Heart left ventricle (tissue), 16 donors: Measurements from ENCODE around the gene EML6. TPM values are rescaled to one million over a fixed set of nuclear protein-coding genes. Genes with fewer than 3 reads are reported as not detected.

ENCODE experiments used
- ATAC-seq, 4 donors: fragments of 200-7000 bp; cut with Tn5 transposase; one replicate each; pipeline ENCODE4 v1.9.1; 2020 to 2022; ENCODE audit warnings: moderate library complexity in 4 of 4, mild to moderate bottlenecking in 3 of 4, moderate number of reproducible peaks in 1 of 4
- DNase-seq, 5 donors: peaks; one replicate each; pipeline ENCODE4 v3.0.0-alpha.2; 2020
- H3K27ac ChIP-seq, 12 donors: fragments of 200-600 bp; sonication (generic) in 4 of 12; one replicate each; pipeline versions ENCODE4 v1.5.0 to v1.8.0; 2016 to 2022; ENCODE audit warnings: mild to moderate bottlenecking in 2 of 12
- H3K27me3 ChIP-seq, 9 donors: fragments of 200-600 bp; sonication (generic) in 2 of 9; one replicate each; pipeline versions ENCODE4 v1.5.1 to v1.8.0; 2016 to 2022; ENCODE audit warnings: mild to moderate bottlenecking in 3 of 9
- H3K36me3 ChIP-seq, 9 donors: fragments of 200-600 bp; sonication (generic) in 2 of 9; one replicate each; pipeline versions ENCODE4 v1.5.0 to v1.8.0; 2018 to 2022; ENCODE audit warnings: mild to moderate bottlenecking in 2 of 9
- H3K4me1 ChIP-seq, 12 donors: fragments of 200-600 bp; sonication (generic) in 4 of 12; one replicate each; pipeline versions ENCODE4 v1.5.0 to v1.8.0; 2016 to 2022; ENCODE audit warnings: mild to moderate bottlenecking in 3 of 12
- H3K4me3 ChIP-seq, 12 donors: fragments of 200-600 bp; sonication (generic) in 4 of 12; one replicate each; pipeline versions ENCODE4 v1.5.0 to v1.8.0; 2017 to 2022; ENCODE audit warnings: mild to moderate bottlenecking in 9 of 12, moderate library complexity in 4 of 12
- H3K9me3 ChIP-seq, 12 donors: fragments of 200-600 bp; sonication (generic) in 4 of 12; one replicate each; pipeline versions ENCODE4 v1.5.0 to v1.8.0; 2016 to 2022; ENCODE audit warnings: mild to moderate bottlenecking in 1 of 12
- CTCF ChIP-seq, 12 donors: fragments of 200-600 bp; sonication (generic) in 4 of 12; IDR thresholded peaks; one replicate each; pipeline versions ENCODE4 v1.5.0 to v1.8.0; 2018 to 2022; ENCODE audit warnings: antibody characterized with exemption in 12 of 12, mild to moderate bottlenecking in 5 of 12
- POLR2A ChIP-seq, 2 donors: fragments of 450-650 bp; IDR thresholded peaks; one replicate each; pipeline ENCODE4 v1.6.1; 2017; ENCODE audit warnings: antibody characterized with exemption in 2 of 2, mild to moderate bottlenecking in 2 of 2, moderate library complexity in 2 of 2
- WGBS, 4 donors: extraction: QIAGEN DNeasy Blood & Tissue Kit in 2 of 4; methylation state at CpG; one replicate each; pipeline versions ENCODE4 v1.1.5 to v1.1.7; 2013 to 2018; 5-methylcytosine and 5-hydroxymethylcytosine counted together
- intact Hi-C, 10 donors: fragments of 100-400 bp; cut with DNase I; formaldehyde crosslinking; loops; one replicate each; pipeline versions ENCODE4 v1.11.1 to v1.14.2; 2022
- polyA plus RNA-seq, 2 donors: library from polyadenylated mRNA; stranded (reverse); fragments of 200-250 nt; gene quantifications; one replicate each; pipeline ENCODE4 v1.2.3, GENCODE V29; 2013
- total RNA-seq, 9 donors: library from RNA; depleted of rRNA in 2 of 9; stranded (reverse); fragments of >200 nt in 2 of 9; fragmentation: NEBNext Ultra II Directional in 3 of 9; extraction: Animal tissue kit (Norgen Biotek cat#: 25700) in 3 of 9; gene quantifications; one replicate each; pipeline versions ENCODE4 v1.1.0 to v1.2.4, GENCODE V29; 2016 to 2023
- donor health status: ischemic (EF 13 %, LVEDD 7.1; RV severe dilation, severe dysfunction).
- donor health status: healthy with polysubstance abuse.
- donor health status: DM: no; HTN: yes; CAD: no.
- donor health status: DM: no; HTN: no; CAD: no.
- donor health status: ischemic (EF 25% LVEDD 6.9; RV normal size, moderate dysfunction).
- donor health status: ischemic (EF 25% LVEDD 5.7; RV mildly dilated, moderate dysfunction).
- donor health status: healthy.
- donor health status: DM: yes; HTN: yes; CAD: no.
- donor health status: ischemic (EF 35%, LVEDD 5.7; RV mildly dilated, moderate dysfunction).
- donor health status: nonischemic (EF 11% LVEDD 7.7; RV severe dilation, severe dysfunction).
- donor health status: DM: yes; HTN: yes; CAD: no.
- donor health status: PGD.
- donor health status: ischemic (EF 29% LVEDD 5.4; RV normal size, mild dysfunction).
- donor health status: nonischemic (EF 23%, LVEDD 6.1; RV moderate dilation, normal function).

The EML6 gene
- total and polyA plus RNA-seq, 11 donors: 0.08 to 1.2 (median 0.58) TPM

- H3K27ac ChIP-seq: no peak overlapping the region
- no peaks in the 10 kb centered on the region for H3K4me1 ChIP-seq
- TF ChIP-seq POLR2A (IDR thresholded peaks at IDR 0.05) (no peak), CTCF (IDR thresholded peaks at IDR 0.05) (no peak)
- DNase-seq (no peak), ATAC-seq (no peak)
- peaks cover 0 to 6% (median 0%) of the 10 kb centered on the region in 9 donors for H3K27me3 ChIP-seq
- intact Hi-C loops: no loop called here
- WGBS, 4 donors: 70 to 77% (median 73%) methylated on average over 9 of the region's 9 CpGs
- no peaks in the 10 kb centered on the region for H3K36me3 ChIP-seq
- no peak overlapping the region for H3K4me3 ChIP-seq
- H3K9me3 ChIP-seq: no peaks in the 10 kb centered on the region
Observed at GRCh38 chr2:54952978-54953456, 229.6 kb downstream of the EML6 start.

GRCh38 chr2:54954158-54954557 lies 230.7 kb downstream of the EML6 start:
- H3K27me3 ChIP-seq: no peaks in the 10 kb centered on the region
- TF ChIP-seq POLR2A (IDR thresholded peaks at IDR 0.05) (no peak), CTCF (IDR thresholded peaks at IDR 0.05) (no peak)
- 81 to 87% (median 84%) methylated on average over 6 to 8 of the region's 8 CpGs for WGBS, 4 donors
- no peak overlapping the region for H3K4me3 ChIP-seq
- DNase-seq (no peak), ATAC-seq (no peak)
- no peak overlapping the region for H3K27ac ChIP-seq
- H3K36me3 ChIP-seq: no peaks in the 10 kb centered on the region
- no peaks in the 10 kb centered on the region for H3K4me1 ChIP-seq
- no peaks in the 10 kb centered on the region for H3K9me3 ChIP-seq
- intact Hi-C loops: no loop called here

- Histone ChIP-seq H3K36me3 (no peaks in the 10 kb centered on the region), H3K27ac (no peak overlapping the region), H3K9me3 (no peaks in the 10 kb centered on the region), H3K27me3 (peaks cover 0 to 2% (median 0%) of the 10 kb centered on the region in 9 donors), H3K4me3 (no peak overlapping the region), H3K4me1 (no peaks in the 10 kb centered on the region)
- WGBS, 4 donors: 90 to 100% (median 92%) methylated on average over 2 to 3 of the region's 3 CpGs
- TF ChIP-seq POLR2A (IDR thresholded peaks at IDR 0.05) (no peak), CTCF (IDR thresholded peaks at IDR 0.05) (no peak)
- DNase-seq (no peak), ATAC-seq (no peak)
- intact Hi-C loops: loop anchor here in 1 of 10 donors (5.0 kb wide), 1 partner anchor 38 kb away; no protein-coding TSS in a partner anchor
Observed at GRCh38 chr2:54954705-54955357, 231.4 kb downstream of the EML6 start.

GRCh38 chr2:54955358-54956110 lies 232.1 kb downstream of the EML6 start:
- no peak for TF ChIP-seq CTCF (IDR thresholded peaks at IDR 0.05)
- TF ChIP-seq POLR2A (IDR thresholded peaks at IDR 0.05): no peak
- Histone ChIP-seq H3K27me3 (peaks cover 0 to 6% (median 0%) of the 10 kb centered on the region in 9 donors), H3K27ac (no peak overlapping the region), H3K4me1 (no peaks in the 10 kb centered on the region), H3K9me3 (no peaks in the 10 kb centered on the region), H3K4me3 (no peak overlapping the region), H3K36me3 (no peaks in the 10 kb centered on the region)
- 66 to 76% (median 71%) methylated on average over 9 of the region's 9 CpGs for WGBS, 4 donors
- intact Hi-C loops: loop anchor here in 1 of 10 donors (5.0 kb wide), 1 partner anchor 38 kb away; no protein-coding TSS in a partner anchor
- DNase-seq (no peak), ATAC-seq (no peak)
